ENCODE data around the gene C19orf18.

The C19orf18 gene

GRCh38 chr19:57974434-57974833 lies at the start of gene C19orf18:
C19orf18 (minus strand) TSS chr19:57974534; CDS start chr19:57974432, 102 bp downstream.
- TF ChIP-seq, protein P1, sequence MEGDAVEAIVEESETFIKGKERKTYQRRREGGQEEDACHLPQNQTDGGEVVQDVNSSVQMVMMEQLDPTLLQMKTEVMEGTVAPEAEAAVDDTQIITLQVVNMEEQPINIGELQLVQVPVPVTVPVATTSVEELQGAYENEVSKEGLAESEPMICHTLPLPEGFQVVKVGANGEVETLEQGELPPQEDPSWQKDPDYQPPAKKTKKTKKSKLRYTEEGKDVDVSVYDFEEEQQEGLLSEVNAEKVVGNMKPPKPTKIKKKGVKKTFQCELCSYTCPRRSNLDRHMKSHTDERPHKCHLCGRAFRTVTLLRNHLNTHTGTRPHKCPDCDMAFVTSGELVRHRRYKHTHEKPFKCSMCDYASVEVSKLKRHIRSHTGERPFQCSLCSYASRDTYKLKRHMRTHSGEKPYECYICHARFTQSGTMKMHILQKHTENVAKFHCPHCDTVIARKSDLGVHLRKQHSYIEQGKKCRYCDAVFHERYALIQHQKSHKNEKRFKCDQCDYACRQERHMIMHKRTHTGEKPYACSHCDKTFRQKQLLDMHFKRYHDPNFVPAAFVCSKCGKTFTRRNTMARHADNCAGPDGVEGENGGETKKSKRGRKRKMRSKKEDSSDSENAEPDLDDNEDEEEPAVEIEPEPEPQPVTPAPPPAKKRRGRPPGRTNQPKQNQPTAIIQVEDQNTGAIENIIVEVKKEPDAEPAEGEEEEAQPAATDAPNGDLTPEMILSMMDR (conservative IDR thresholded peaks at IDR 0.05), result no peak
- no peak within 1 kb of the TSS for H3K27ac ChIP-seq

GRCh38 chr19:58022283-58022660 lies 47.9 kb upstream of the C19orf18 start:
- H3K27ac ChIP-seq, result peak overlapping the region; percentile 33
- TF ChIP-seq, protein P1 (conservative IDR thresholded peaks at IDR 0.05), result peak; percentile 25

- TF ChIP-seq, protein P1 (conservative IDR thresholded peaks at IDR 0.05), result peak; percentile 82
- H3K27ac ChIP-seq, result peak overlapping the region; percentile 33
These were observed 47.4 kb upstream of the C19orf18 start for GRCh38 chr19:58021541-58022282.

DNA sequence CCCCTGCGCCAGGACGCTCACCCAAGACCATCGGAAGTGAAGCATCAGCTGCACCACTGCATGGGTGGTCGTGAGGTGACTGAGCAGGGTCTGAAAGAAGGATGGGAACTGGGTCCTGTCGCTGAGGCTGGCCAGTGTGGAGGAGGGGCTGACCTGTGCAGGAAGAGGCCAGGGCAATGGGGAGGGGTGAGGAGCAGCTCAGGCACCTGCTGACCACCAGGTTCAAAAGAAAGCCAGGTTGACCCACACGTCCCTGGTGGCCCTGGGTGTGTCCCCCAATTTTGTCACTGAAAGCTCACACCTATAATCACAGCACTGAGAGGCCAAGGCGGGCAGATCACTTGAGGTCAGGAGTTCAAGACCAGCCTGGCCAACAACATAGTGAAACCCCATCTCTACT lies 45.8 kb upstream of the C19orf18 start:
- TF ChIP-seq, protein P1 (conservative IDR thresholded peaks at IDR 0.05), result no peak
- no peak overlapping the region for H3K27ac ChIP-seq

DNA sequence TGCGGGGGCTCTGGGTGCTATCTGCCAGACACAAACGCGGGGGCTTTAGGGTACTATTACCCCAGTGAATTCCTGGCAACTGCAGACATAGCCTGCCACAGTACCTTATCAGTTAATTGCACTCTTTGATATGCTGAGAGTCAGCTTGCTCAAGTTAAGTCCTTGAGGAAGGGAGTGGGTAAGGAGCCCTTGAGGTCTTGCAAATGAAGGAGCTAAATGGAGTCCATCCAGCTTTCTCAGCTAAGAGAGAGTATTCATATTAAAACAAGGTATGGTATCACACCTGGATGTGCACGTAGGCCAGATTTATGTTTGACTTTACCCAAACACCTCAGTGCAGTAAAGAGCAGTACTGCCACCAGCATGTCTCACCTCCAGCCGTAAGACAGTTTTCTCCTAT lies 39.8 kb upstream of the C19orf18 start:
- TF ChIP-seq, protein P1 (conservative IDR thresholded peaks at IDR 0.05), result no peak
- H3K27ac ChIP-seq, result peak overlapping the region; percentile 78

GRCh38 chr19:58010507-58010906 lies 36.2 kb upstream of the C19orf18 start:
- peak overlapping the region; percentile 89 for H3K27ac ChIP-seq
- TF ChIP-seq, protein P1 (conservative IDR thresholded peaks at IDR 0.05), result no peak

DNA sequence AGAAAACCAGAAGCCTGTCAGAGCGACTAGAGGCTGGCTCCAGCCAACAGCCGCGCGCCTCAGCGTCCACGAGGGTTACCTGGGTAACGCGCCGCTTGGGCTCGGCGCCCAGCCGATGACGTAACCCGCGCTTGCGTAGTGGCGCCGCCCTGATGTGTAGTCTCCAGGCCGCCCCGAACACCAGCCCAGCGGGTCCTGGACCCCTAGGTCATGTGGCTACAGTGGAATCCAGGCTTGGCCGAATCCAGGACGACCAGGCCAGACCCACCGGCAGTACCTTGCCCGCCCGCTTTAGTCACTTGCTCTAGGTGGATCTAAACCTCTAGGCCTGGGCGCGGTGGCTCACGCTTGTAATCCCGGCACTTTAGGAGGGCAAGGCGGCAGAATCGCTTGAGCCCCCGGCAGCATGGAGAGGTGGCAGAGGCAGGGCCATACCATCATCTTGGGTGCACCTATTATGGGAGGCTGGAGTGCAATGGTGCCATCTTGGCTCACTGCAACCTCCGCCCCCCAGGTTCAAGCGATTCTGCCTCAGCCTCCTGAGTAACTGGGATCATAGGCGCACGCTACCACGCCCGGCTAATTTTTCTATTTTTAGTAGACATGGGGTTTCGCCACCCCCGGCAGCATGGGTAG lies 35.5 kb upstream of the C19orf18 start:
- TF ChIP-seq, protein P1 (conservative IDR thresholded peaks at IDR 0.05), result no peak
- peak overlapping the region; percentile 89 for H3K27ac ChIP-seq
